Subcutaneous adipose tissue (tissue), 4 donors: Measurements from ENCODE around the gene HEPACAM2. TPM values are rescaled to one million over a fixed set of nuclear protein-coding genes. Genes with fewer than 3 reads are reported as not detected.

Source experiments
- CTCF ChIP-seq: fragments of 450-650 bp; IDR thresholded peaks from one replicate; pipeline ENCODE4 v1.5.1; 2016; ENCODE audit warnings: low read depth, mild to moderate bottlenecking, control low read depth, antibody characterized with exemption, moderate library complexity
- total RNA-seq, 4 donors: library from RNA; depleted of rRNA; stranded (reverse); fragments of >200 nt; gene quantifications; one replicate each; pipeline ENCODE4 v1.1.0, GENCODE V29; 2016

Gene HEPACAM2
- total RNA-seq, 4 donors from 2014 or later = 0.17 TPM; not detected in 3

- TF ChIP-seq CTCF = no peak
Measured at GRCh38 chr7:93228302-93228701, 2.0 kb upstream of the HEPACAM2 start.

- TF ChIP-seq CTCF = no peak
Measured at GRCh38 chr7:93219868-93220267, 6.4 kb downstream of the HEPACAM2 start.

DNA sequence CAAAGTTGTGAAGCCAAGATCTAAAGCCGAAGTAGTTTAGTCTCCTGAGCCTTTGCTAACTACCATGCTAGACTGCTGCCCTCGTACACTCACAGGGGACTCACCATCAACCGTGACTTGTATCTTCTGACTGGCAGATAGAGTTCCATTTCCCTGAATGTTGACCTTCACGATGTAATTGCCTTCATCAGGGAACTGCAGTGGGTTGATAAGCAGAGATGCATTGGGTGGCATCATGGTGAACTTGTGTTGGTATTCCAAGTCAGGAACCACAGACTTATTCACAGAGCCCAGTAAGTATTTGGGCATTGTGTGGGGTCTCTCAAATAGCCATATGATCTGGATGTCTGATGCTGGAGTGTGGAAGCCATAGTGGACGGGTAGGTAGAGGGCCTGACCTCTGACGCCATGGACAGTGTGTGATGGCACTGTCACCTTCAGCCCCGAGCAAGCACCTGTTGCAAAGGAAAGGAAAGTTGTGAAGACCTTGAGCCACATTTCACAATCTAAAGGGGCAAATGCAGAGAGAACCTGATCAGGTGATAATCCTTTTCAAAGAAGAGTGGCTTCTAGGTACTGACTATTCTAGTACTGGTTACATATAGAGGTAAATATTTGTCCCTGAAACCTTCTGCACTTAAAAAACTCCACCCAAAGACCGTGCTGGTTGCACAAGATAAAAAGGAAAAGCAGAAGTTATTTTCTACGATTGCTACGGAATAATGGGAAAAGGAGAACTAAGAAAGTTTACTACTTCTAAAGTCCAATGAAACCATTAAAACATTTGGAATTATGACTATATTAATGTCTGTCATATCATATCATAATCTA, 7.1 kb downstream of the HEPACAM2 start:
- TF ChIP-seq CTCF = no peak

DNA sequence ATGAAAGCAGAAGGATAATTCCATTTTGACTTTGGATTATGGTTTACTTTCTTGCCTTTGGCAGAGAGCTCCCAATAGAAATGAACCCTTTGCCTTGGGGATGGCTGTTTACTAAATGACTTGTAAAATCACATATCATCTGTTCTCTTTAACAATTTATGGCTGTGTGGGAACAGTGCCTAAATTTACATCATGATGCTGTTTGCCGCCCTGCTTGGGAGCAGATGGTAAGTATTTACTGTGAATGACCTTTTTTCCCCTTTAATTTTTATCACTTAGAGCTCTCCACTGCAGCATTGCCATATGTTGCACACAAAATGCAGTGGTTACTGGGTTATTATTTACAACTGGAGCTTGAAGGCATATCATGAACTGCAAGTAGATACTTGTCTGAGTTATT, 13.4 kb downstream of the HEPACAM2 start:
- no peak for TF ChIP-seq CTCF

DNA sequence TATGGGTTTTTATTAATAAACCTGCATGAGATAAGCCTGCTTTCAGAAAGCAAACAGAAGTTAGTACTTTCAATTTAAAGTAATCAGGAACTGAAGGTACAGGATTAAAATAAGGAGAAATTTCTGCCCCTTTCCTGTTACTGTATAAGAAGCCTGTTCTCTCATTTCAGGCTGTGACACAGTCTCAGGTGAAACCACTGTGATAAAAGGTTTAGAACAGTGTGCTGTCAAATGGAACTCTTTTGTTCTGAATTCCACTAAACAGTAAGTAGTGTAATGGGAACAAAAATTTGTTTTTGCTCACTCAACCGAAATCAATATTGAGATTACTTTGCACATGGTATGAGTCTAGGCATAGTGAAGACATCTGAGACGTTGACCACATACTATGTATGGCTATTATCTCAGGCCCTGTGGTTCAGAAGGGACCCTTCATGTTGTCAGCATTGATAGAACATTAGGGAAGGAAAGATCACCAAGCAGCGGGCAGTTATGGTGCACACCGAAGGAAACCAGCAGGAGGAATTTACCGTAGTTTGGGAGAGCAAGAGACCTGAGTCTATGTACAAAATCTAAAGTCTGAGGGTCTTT, 14.9 kb downstream of the HEPACAM2 start:
- no peak for TF ChIP-seq CTCF

DNA sequence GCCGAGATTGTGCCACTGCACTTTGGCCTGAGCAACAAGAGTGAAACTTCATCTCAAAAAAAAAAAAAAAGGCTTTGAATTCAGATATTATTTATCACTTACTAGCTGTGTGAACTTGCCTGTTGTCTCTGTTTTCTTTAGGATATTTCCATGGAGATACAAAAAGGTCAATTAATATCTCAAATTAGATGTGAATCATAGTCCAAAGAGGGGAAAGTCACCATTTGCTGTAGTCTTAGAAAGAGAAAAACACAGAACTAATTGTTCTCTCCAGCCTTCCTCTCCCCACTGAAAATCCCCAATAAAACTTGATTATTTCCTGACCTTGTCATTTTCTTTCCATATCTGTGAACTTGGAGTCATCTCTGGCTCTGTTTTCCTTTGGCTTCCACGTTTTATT, 21.2 kb downstream of the HEPACAM2 start:
- no peak for TF ChIP-seq CTCF

- no peak for TF ChIP-seq CTCF
Measured at GRCh38 chr7:93203496-93203895, 22.8 kb downstream of the HEPACAM2 start.
